HG02642 (cell line): ENCODE data around the gene TXNDC17.
"Not testable (repeated sequence)": the region's sequence is repeated elsewhere in the genome, so short reads cannot be mapped to it uniquely, and the experiment has no call there.

ENCODE experiments used
- ATAC-seq: cut with Tn5 transposase; IDR thresholded peaks from one replicate; pipeline ENCODE4 v1.9.1; 2021; ENCODE audit warnings: mild to moderate bottlenecking; ENCODE audit not compliant: unreplicated experiment, poor library complexity

The TXNDC17 gene

GRCh38 chr17:6640536-6641246, at the start of gene TXNDC17, which contains the start of gene KIAA0753:
TXNDC17 (plus strand) TSS chr17:6641060; CDS start chr17:6641083, 23 bp downstream.
KIAA0753 (minus strand) TSS chr17:6640711; CDS start chr17:6635103, 5,608 bp downstream.
- peak; percentile 87 for ATAC-seq

GRCh38 chr17:6591599-6592158, 49.2 kb upstream of the TXNDC17 start:
- no peak for ATAC-seq

- no peak for ATAC-seq
Observed at GRCh38 chr17:6592173-6592572, 48.7 kb upstream of the TXNDC17 start.

GRCh38 chr17:6593371-6593770, 47.5 kb upstream of the TXNDC17 start:
- ATAC-seq: not testable (repeated sequence)

- ATAC-seq: no peak
Observed at GRCh38 chr17:6596081-6596480, 44.8 kb upstream of the TXNDC17 start.

- ATAC-seq: no peak
Observed at GRCh38 chr17:6596511-6596910, 44.3 kb upstream of the TXNDC17 start.

- ATAC-seq: no peak
Observed at GRCh38 chr17:6596941-6597340, 43.9 kb upstream of the TXNDC17 start.

GRCh38 chr17:6597727-6598126, 43.1 kb upstream of the TXNDC17 start:
- no peak for ATAC-seq

GRCh38 chr17:6599364-6599763, 41.5 kb upstream of the TXNDC17 start:
- no peak for ATAC-seq

GRCh38 chr17:6602141-6602540, 38.7 kb upstream of the TXNDC17 start:
- ATAC-seq: no peak

GRCh38 chr17:6603744-6604325, 37.0 kb upstream of the TXNDC17 start:
- no peak for ATAC-seq

GRCh38 chr17:6605142-6605541, 35.7 kb upstream of the TXNDC17 start:
- ATAC-seq: no peak

- no peak for ATAC-seq
Observed at GRCh38 chr17:6608321-6608720, 32.5 kb upstream of the TXNDC17 start.

GRCh38 chr17:6610011-6610410, 30.8 kb upstream of the TXNDC17 start:
- no peak for ATAC-seq

- no peak for ATAC-seq
Observed at GRCh38 chr17:6611231-6611630, 29.6 kb upstream of the TXNDC17 start.

GRCh38 chr17:6623941-6624340, 16.9 kb upstream of the TXNDC17 start:
- no peak for ATAC-seq

GRCh38 chr17:6626616-6627015, 14.2 kb upstream of the TXNDC17 start:
- ATAC-seq: no peak

- ATAC-seq: no peak
Observed at GRCh38 chr17:6627019-6627418, 13.8 kb upstream of the TXNDC17 start.

GRCh38 chr17:6630390-6630789, 10.5 kb upstream of the TXNDC17 start:
- ATAC-seq: no peak

- no peak for ATAC-seq
Observed at GRCh38 chr17:6632530-6632929, 8.3 kb upstream of the TXNDC17 start.

GRCh38 chr17:6633263-6633662, 7.6 kb upstream of the TXNDC17 start:
- ATAC-seq: no peak

GRCh38 chr17:6636105-6636504, 4.8 kb upstream of the TXNDC17 start:
- no peak for ATAC-seq
